Esophagus squamous epithelium (tissue), 5 donors: ENCODE measurements around the gene RGS7. TPM values are rescaled to one million over a fixed set of nuclear protein-coding genes. Genes with fewer than 3 reads are reported as not detected.

Experiments
- DNase-seq: peaks from one replicate; lab custom pipeline; 2025; lab: John Stamatoyannopoulos, UW
- H3K27ac ChIP-seq, 4 donors: fragments of 200-600 bp; sonication (generic); one replicate each; pipeline ENCODE4 v1.5.1; 2016 to 2019; ENCODE audit warnings: mild to moderate bottlenecking in 1 of 4
- H3K27me3 ChIP-seq, 4 donors: fragments of 200-600 bp; sonication (generic); 1 replicate in 3 of 4; 2 replicates in 1 of 4; pipeline versions ENCODE4 v1.5.1 to v1.6.0; 2017 to 2021; ENCODE audit warnings: antibody characterized with exemption in 1 of 4
- H3K36me3 ChIP-seq, 3 donors: fragments of 200-600 bp; sonication (generic); one replicate each; pipeline ENCODE4 v1.5.1; 2016 to 2019
- H3K4me1 ChIP-seq, 3 donors: fragments of 200-600 bp; sonication (generic); one replicate each; pipeline ENCODE4 v1.5.1; 2017 to 2019
- H3K4me3 ChIP-seq, 4 donors: fragments of 200-600 bp; sonication (generic); 1 replicate in 3 of 4; 2 replicates in 1 of 4; pipeline ENCODE4 v1.5.1; 2016 to 2019; ENCODE audit warnings: mild to moderate bottlenecking in 2 of 4, moderate library complexity in 1 of 4
- H3K9me3 ChIP-seq, 3 donors: fragments of 200-600 bp; sonication (generic); one replicate each; pipeline ENCODE4 v1.5.1; 2016 to 2019
- CTCF ChIP-seq, 6 experiments: fragments of 450-650 bp in 4 of 6; fragments of 200-600 bp in 2 of 6; sonication (generic) in 2 of 6; IDR thresholded peaks; one replicate each; pipeline ENCODE4 v1.5.1; 2016 to 2019; ENCODE audit warnings: antibody characterized with exemption in 6 of 6, mild to moderate bottlenecking in 4 of 6, moderate library complexity in 4 of 6
- POLR2A ChIP-seq, 4 donors: fragments of 450-650 bp; IDR thresholded peaks; one replicate each; pipeline ENCODE4 v1.6.1; 2017; ENCODE audit warnings: antibody characterized with exemption in 4 of 4, mild to moderate bottlenecking in 4 of 4, moderate library complexity in 3 of 4
- WGBS, 2 donors: methylation state at CpG; one replicate each; pipeline ENCODE4 v1.1.5; 2018; 5-methylcytosine and 5-hydroxymethylcytosine counted together
- intact Hi-C: fragments of 100-400 bp; cut with DNase I; formaldehyde crosslinking; loops from one replicate; pipeline ENCODE4 v1.15.0; 2022
- total RNA-seq, 4 donors: library from RNA; depleted of rRNA; stranded (reverse); fragments of >200 nt; gene quantifications; one replicate each; pipeline ENCODE4 v1.1.0, GENCODE V29; 2016
- donor health status: DM: yes; HTN: yes; CAD: no.

RGS7 gene
- total RNA-seq, 4 donors from 2014 or later, result not detected

DNA sequence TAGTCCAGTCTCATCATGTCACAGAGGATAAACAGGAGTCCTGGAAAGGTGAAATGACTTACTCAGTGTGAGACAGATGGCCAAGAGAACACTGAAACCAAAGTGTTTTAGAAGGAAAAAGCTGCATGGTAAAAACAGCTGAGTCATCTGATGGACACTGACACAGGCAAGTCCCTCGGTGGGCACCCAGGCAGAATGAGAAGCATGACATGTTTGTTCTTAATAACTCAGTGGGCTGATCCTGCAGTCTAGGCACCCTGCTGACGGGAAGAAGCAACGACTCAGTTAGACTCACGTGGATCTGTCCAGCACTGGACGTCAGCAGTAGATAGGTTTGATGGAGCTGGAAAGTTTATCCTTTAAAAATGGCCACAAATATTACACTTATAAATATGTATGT lies 116.9 kb downstream of the RGS7 start:
- 63 to 69% methylated on average over 5 of the region's 5 CpGs for WGBS, 2 donors
- H3K9me3 ChIP-seq, result no peaks in the 10 kb centered on the region
- H3K36me3 ChIP-seq, result no peaks in the 10 kb centered on the region
- no peak for DNase-seq
- H3K27me3 ChIP-seq, result no peaks in the 10 kb centered on the region
- H3K4me1 ChIP-seq, result no peaks in the 10 kb centered on the region
- no peak overlapping the region for H3K27ac ChIP-seq
- no peak for TF ChIP-seq POLR2A (IDR thresholded peaks at IDR 0.05)
- TF ChIP-seq CTCF (IDR thresholded peaks at IDR 0.05), result no peak
- intact Hi-C loops, result no loop called here
- no peak overlapping the region for H3K4me3 ChIP-seq

DNA sequence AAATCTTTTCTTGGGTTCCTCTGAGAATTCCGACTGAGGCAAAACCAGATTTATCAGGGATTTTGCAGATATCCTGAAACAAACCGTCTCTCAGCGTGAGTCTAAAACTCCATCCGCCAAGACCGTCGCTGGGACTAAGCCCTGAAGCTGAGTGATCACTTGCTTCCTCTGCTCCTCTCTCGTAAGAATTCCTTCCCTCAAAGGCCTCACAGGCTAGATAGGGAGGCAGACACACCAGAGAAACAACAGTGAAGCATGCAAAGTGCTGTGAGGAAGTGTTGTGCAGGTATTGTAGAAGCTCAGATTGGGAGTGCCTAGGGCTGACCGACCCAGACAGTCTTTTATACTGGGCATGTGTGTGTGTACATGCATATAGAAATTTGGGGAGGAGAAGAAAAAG lies 119.1 kb downstream of the RGS7 start:
- intact Hi-C loops, result no loop called here
- TF ChIP-seq CTCF (IDR thresholded peaks at IDR 0.05) (no peak), POLR2A (IDR thresholded peaks at IDR 0.05) (no peak)
- 72 to 74% methylated on average over 7 of the region's 8 CpGs for WGBS, 2 donors
- Histone ChIP-seq H3K36me3 (no peaks in the 10 kb centered on the region), H3K4me1 (no peaks in the 10 kb centered on the region), H3K27me3 (no peaks in the 10 kb centered on the region), H3K9me3 (no peaks in the 10 kb centered on the region), H3K27ac (no peak overlapping the region), H3K4me3 (no peak overlapping the region)
- DNase-seq, result no peak

GRCh38 chr1:241235256-241235897 lies 121.6 kb downstream of the RGS7 start:
- no peak for TF ChIP-seq POLR2A (IDR thresholded peaks at IDR 0.05)
- no peak for TF ChIP-seq CTCF (IDR thresholded peaks at IDR 0.05)
- H3K27me3 ChIP-seq, result no peaks in the 10 kb centered on the region
- no peaks in the 10 kb centered on the region for H3K9me3 ChIP-seq
- intact Hi-C loops, result no loop called here
- no peaks in the 10 kb centered on the region for H3K36me3 ChIP-seq
- DNase-seq, result no peak
- 27 to 29% methylated on average over 2 of the region's 2 CpGs for WGBS, 2 donors
- no peak overlapping the region for H3K4me3 ChIP-seq
- H3K27ac ChIP-seq, result no peak overlapping the region
- no peaks in the 10 kb centered on the region for H3K4me1 ChIP-seq

DNA sequence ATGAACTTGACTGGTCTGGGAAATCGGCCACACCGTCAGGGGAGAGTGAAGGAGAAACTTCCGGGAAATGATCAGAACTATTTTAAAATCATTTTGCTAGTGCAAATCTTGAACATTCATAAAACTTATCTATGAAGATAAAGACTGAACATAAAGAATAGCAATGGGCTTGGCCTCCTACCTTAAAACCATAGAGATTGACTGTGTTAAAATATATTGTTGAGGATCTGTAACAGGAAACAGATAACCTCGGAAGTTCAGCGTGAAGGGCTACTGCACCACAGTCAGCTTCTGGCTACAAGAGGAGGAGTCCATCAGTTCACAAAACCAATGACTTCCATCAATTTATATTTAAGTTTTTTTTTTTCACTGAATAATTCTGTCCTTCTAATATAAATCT lies 127.3 kb downstream of the RGS7 start:
- no peak for DNase-seq
- Histone ChIP-seq H3K27me3 (no peaks in the 10 kb centered on the region), H3K27ac (no peak overlapping the region), H3K36me3 (no peaks in the 10 kb centered on the region), H3K9me3 (no peaks in the 10 kb centered on the region), H3K4me3 (no peak overlapping the region), H3K4me1 (no peaks in the 10 kb centered on the region)
- 57 to 66% methylated on average over 5 of the region's 5 CpGs for WGBS, 2 donors
- no peak for TF ChIP-seq POLR2A (IDR thresholded peaks at IDR 0.05)
- TF ChIP-seq CTCF (IDR thresholded peaks at IDR 0.05), result no peak
- intact Hi-C loops, result no loop called here

DNA sequence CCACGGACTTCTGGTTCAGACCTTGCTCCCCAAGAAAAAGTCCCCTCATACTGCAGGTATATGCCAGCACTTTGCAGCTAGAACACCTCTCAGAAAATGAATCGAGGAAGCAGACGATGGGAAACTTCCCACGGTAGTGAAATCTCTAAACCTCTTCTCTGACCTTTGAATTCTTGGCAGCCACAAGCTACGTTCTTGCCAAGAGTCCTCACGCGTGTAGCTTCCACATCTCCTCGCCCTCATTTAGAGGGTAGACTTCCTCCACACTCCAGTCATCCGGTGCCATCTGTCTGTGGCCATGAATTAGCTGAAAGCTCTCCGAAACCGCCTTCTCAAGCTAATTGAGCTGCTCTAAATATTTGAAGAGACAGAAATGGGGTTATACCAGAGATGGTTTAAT lies 127.8 kb downstream of the RGS7 start:
- Histone ChIP-seq H3K4me3 (no peak overlapping the region), H3K36me3 (no peaks in the 10 kb centered on the region), H3K27ac (no peak overlapping the region), H3K4me1 (no peaks in the 10 kb centered on the region), H3K9me3 (no peaks in the 10 kb centered on the region), H3K27me3 (no peaks in the 10 kb centered on the region)
- DNase-seq, result no peak
- TF ChIP-seq POLR2A (IDR thresholded peaks at IDR 0.05), result no peak
- TF ChIP-seq CTCF (IDR thresholded peaks at IDR 0.05), result no peak
- 46 to 53% methylated on average over 11 of the region's 11 CpGs for WGBS, 2 donors
- intact Hi-C loops, result no loop called here
